Hematopoietic multipotent progenitor cell treated with erythropoietin and hydrocortisone succinate and interleukin-3 and kit ligand, for 8 days (in vitro differentiated cells): ENCODE measurements around the gene USP47.

Experiments
- DNase-seq: peaks from one replicate; pipeline ENCODE4 v3.0.0-alpha.2; 2015

USP47 gene

GRCh38 chr11:11841723-11842420 is at the start of gene USP47:
USP47 (plus strand) TSS chr11:11841972; CDS start chr11:11842186, 214 bp downstream.
- DNase-seq: peak; percentile 81

- DNase-seq: no peak
Measured at GRCh38 chr11:11793073-11793472, 48.7 kb upstream of the USP47 start.

GRCh38 chr11:11798586-11799438 is 43.0 kb upstream of the USP47 start:
- DNase-seq: peak; percentile 74

- DNase-seq: no peak
Measured at GRCh38 chr11:11805228-11805627, 36.5 kb upstream of the USP47 start.

GRCh38 chr11:11806074-11806473 is 35.7 kb upstream of the USP47 start:
- no peak for DNase-seq

- no peak for DNase-seq
Measured at GRCh38 chr11:11806586-11806985, 35.2 kb upstream of the USP47 start.

GRCh38 chr11:11807811-11808782 is 33.7 kb upstream of the USP47 start:
- no peak for DNase-seq

- DNase-seq: no peak
Measured at GRCh38 chr11:11808992-11809615, 32.7 kb upstream of the USP47 start.

GRCh38 chr11:11810764-11811726 is 30.7 kb upstream of the USP47 start:
- DNase-seq: no peak

- no peak for DNase-seq
Measured at GRCh38 chr11:11813288-11813962, 28.3 kb upstream of the USP47 start.

- DNase-seq: no peak
Measured at GRCh38 chr11:11814614-11815452, 26.9 kb upstream of the USP47 start.

GRCh38 chr11:11816511-11817314 is 25.1 kb upstream of the USP47 start:
- DNase-seq: no peak

GRCh38 chr11:11817957-11818356 is 23.8 kb upstream of the USP47 start:
- no peak for DNase-seq

- no peak for DNase-seq
Measured at GRCh38 chr11:11818529-11819121, 23.1 kb upstream of the USP47 start.

- no peak for DNase-seq
Measured at GRCh38 chr11:11821899-11822298, 19.9 kb upstream of the USP47 start.

- DNase-seq: no peak
Measured at GRCh38 chr11:11822946-11823345, 18.8 kb upstream of the USP47 start.

- no peak for DNase-seq
Measured at GRCh38 chr11:11826260-11826659, 15.5 kb upstream of the USP47 start.

GRCh38 chr11:11827272-11827671 is 14.5 kb upstream of the USP47 start:
- DNase-seq: no peak
